WI38 (cell line): ENCODE measurements around the gene SERAC1.

ENCODE experiments used
- H3K4me3 ChIP-seq: 2 replicates; pipeline ENCODE4 v1.5.1; 2011; ENCODE audit warnings: low read depth, mild to moderate bottlenecking, control low read depth, low read length
- TF ChIP-seq, protein P1 (sequence below): IDR thresholded peaks from 2 replicates; pipeline ENCODE4 v1.5.1; 2012; ENCODE audit warnings: low read depth, mild to moderate bottlenecking, control low read depth, low read length

Gene SERAC1

DNA sequence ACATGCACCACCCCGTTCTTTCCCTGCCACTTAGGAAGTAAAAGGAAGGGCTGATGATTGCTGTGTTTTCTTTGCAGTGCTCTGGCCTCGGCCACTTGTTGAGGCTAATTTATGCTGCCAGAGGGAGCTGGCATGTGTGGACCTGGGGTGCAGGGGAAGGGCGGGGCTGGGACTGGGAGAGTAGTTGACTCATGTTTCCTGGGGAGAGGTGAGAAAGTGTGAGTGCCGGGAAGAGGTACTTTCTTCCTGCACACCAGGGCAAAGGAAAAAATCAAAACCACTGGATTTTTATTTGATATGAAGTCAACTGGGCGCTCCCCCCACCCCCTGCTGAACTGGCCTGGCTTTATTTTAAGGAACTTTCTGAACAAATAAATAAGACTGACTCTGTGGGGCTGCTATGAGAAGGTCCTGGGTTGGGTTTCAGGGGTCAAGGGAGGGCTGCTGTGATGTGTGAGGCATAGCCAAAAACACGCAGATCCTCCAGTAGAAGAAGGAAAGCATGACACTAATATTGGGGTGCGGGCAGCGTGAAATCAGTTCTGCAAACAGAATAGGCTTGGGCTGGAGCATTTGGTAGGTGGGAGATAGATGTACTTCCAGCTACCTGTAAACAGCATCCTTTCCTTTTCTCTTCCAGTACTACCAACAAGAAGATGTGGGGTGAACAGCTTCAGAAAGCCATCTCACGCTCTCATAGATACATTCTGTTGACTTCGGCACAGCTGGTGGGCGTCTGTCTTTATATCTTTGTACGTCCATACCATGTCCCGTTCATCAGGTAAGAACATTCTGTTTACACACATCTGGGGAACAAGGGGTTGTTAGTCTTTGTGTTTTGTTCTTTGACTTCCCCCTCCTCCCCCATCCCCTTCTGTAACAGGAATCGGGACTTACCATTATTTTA lies 98.9 kb downstream of the SERAC1 start:
- TF ChIP-seq, protein P1, sequence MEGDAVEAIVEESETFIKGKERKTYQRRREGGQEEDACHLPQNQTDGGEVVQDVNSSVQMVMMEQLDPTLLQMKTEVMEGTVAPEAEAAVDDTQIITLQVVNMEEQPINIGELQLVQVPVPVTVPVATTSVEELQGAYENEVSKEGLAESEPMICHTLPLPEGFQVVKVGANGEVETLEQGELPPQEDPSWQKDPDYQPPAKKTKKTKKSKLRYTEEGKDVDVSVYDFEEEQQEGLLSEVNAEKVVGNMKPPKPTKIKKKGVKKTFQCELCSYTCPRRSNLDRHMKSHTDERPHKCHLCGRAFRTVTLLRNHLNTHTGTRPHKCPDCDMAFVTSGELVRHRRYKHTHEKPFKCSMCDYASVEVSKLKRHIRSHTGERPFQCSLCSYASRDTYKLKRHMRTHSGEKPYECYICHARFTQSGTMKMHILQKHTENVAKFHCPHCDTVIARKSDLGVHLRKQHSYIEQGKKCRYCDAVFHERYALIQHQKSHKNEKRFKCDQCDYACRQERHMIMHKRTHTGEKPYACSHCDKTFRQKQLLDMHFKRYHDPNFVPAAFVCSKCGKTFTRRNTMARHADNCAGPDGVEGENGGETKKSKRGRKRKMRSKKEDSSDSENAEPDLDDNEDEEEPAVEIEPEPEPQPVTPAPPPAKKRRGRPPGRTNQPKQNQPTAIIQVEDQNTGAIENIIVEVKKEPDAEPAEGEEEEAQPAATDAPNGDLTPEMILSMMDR, result no peak
- H3K4me3 ChIP-seq, result peak overlapping the region; percentile 9; the same call in 1 of the 2 replicates

GRCh38 chr6:158068156-158068892 lies 99.7 kb downstream of the SERAC1 start:
- H3K4me3 ChIP-seq, result no peak overlapping the region

DNA sequence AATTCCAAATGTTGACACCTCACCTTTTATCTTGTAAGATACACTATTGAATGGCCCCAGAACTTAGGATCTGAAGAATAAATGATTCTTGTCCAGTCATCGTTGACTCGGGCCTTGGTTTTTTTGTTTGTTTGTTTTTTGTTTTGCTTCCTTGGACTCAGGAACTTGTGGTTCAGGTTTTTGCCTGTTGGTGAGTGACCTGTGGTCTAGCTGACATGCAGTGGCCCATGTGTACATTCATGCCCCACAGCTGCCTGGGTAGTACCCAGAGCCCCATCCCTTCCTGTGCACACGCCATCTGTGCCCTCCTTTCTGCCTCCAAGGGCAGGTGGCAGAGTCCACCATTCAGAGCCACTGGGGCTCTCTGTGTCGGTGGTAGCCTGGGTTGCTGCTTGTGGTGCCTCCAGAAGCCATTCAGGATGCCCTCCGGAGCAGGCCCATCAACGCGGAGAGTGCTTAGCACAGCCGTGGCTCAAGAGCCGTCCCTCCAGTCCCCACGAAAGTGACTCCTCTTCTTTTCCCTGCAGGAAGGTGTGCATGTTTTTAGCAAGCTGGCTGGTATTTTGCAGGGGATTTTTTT lies 100.5 kb downstream of the SERAC1 start:
- H3K4me3 ChIP-seq, result no peak overlapping the region
- TF ChIP-seq, protein P1, result no peak

More at GRCh38 chr6:158068156-158068892, 99.7 kb downstream of the SERAC1 start:
- TF ChIP-seq, protein P1, result no peak

DNA sequence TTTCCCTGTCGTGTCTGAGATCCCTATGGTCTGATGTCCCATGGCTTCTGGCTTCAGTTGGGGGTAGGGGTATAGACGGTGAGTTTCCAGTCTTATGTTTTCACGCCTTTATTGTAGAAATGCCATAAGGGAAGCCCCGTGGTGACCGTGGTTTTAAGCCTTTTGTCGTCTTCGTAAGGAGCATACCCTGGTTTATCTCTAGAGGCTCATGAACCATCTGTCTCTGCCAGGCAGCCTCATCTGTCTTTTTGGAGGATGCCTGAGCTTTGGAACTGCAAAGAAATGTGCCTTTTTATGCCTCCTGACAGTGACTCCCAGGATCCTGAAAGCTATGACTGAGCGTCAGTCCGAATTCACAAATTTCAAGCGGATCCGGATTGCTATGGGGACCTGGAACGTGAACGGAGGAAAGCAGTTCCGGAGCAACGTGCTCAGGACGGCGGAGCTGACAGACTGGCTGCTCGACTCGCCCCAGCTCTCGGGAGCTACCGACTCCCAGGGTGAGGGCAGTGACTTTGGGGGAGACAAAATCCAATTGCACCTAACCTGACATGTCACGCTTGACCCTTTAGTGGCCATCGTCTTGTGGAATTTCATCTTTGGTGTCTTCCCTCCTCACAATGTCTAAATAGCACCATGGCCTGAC lies 101.8 kb downstream of the SERAC1 start:
- H3K4me3 ChIP-seq, result no peak overlapping the region
- TF ChIP-seq, protein P1, result no peak

DNA sequence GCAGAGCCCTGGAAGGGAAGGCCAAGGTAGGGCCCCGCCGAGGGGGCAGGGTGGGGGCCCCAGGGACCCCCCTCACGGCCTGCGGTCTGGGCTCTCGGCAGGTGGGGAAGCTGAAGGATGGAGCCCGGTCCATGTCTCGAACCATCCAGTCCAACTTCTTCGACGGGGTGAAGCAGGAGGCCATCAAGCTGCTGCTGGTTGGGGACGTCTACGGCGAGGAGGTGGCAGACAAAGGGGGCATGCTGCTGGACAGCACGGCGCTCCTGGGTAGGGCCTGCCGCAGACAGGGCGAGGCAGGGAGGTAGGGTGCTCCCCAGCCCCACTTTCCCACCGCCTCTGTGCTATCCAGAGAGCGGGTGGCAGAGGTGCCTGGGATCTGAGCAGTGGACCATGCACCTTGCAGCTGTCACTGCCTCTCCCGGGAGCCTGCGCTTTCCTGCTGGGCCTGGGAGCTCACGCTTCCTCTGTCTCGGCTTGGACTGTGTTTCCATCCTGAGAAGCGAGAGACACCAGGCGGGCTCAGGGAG lies 103.3 kb downstream of the SERAC1 start:
- TF ChIP-seq, protein P1, result no peak
- no peak overlapping the region for H3K4me3 ChIP-seq

- TF ChIP-seq, protein P1, result no peak
- no peak overlapping the region for H3K4me3 ChIP-seq
Observed at GRCh38 chr6:158063736-158064135, 104.3 kb downstream of the SERAC1 start.
